ENCODE data around the gene RTP3.
A peak's percentile ranks its signal among the peaks of the same experiment; 100 is the strongest.

Gene RTP3

DNA sequence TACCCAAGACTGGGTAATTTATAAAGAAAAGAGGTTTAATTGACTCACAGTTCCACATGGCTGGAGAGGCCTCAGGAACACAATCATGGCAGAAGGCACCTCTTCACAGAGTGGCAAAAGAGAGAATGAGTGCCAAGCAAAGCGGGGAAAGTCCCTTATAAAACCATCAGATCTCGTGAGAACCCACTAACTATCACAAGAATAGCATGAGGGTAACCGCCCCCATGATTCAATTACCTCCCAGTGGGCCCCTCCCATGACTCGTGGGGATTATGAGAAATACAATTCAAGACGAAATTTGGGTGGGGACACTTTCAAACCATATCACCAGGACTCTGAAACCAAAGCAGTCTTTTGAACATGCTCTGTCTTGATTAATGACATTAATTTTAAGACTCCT, 7.0 kb downstream of the RTP3 start:
- Histone ChIP-seq H3K9ac (no peak overlapping the region), H4K20me1 (ENCODE audit: insufficient read depth) (no peaks in the 10 kb centered on the region), H3K27me3 (ENCODE audit: insufficient read depth, low read depth) (no peaks in the 10 kb centered on the region), H3K27ac (no peak overlapping the region), H2AFZ (ENCODE audit: low read depth) (no peak overlapping the region), H3K79me2 (ENCODE audit: insufficient read depth, low read depth) (no peaks in the 10 kb centered on the region), H3K36me3 (ENCODE audit: insufficient read depth) (no peaks in the 10 kb centered on the region), H3K4me2 (peak overlapping the region; percentile 29; the same call in 1 of the 2 replicates), H3K4me3 (IDR thresholded peaks at IDR 0.05; ENCODE audit: insufficient read depth, low read depth, low read length) (no peak overlapping the region), H3K4me1 (ENCODE audit: low read depth, poor library complexity, severe bottlenecking) (peaks cover 25% of the 10 kb centered on the region)
- TF ChIP-seq, protein P1, sequence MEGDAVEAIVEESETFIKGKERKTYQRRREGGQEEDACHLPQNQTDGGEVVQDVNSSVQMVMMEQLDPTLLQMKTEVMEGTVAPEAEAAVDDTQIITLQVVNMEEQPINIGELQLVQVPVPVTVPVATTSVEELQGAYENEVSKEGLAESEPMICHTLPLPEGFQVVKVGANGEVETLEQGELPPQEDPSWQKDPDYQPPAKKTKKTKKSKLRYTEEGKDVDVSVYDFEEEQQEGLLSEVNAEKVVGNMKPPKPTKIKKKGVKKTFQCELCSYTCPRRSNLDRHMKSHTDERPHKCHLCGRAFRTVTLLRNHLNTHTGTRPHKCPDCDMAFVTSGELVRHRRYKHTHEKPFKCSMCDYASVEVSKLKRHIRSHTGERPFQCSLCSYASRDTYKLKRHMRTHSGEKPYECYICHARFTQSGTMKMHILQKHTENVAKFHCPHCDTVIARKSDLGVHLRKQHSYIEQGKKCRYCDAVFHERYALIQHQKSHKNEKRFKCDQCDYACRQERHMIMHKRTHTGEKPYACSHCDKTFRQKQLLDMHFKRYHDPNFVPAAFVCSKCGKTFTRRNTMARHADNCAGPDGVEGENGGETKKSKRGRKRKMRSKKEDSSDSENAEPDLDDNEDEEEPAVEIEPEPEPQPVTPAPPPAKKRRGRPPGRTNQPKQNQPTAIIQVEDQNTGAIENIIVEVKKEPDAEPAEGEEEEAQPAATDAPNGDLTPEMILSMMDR (conservative IDR thresholded peaks at IDR 0.05; ENCODE audit: low read depth, low read length) = no peak

DNA sequence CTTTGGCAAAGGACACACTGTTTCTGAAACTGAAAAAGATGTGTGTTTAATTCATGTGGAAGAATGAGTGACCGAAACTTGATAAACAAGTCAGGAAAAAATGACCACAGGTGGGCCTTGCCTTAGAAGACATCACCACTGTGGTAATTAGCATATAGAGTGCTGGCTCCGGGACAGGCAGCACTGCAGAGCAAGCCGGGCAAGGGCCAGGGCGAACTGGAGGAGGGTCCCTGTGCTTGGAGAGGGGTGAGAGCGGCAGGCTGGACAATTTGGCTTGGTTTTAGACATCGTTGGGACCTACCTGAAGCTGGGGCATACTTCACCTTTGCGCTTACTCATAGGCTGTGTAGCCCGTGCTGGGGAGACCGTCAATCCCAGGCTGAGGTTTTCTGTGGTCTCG, 8.2 kb downstream of the RTP3 start:
- H3K27ac ChIP-seq = peak overlapping the region; percentile 38; the same call in 1 of the 2 replicates
- H3K4me3 ChIP-seq (IDR thresholded peaks at IDR 0.05; ENCODE audit: insufficient read depth, low read depth, low read length) = no peak overlapping the region
- H3K36me3 ChIP-seq (ENCODE audit: insufficient read depth) = no peaks in the 10 kb centered on the region
- H4K20me1 ChIP-seq (ENCODE audit: insufficient read depth) = no peaks in the 10 kb centered on the region
- no peak overlapping the region for H3K9ac ChIP-seq
- no peaks in the 10 kb centered on the region for H3K27me3 ChIP-seq (ENCODE audit: insufficient read depth, low read depth)
- TF ChIP-seq, protein P1 (conservative IDR thresholded peaks at IDR 0.05; ENCODE audit: low read depth, low read length) = no peak
- no peaks in the 10 kb centered on the region for H3K79me2 ChIP-seq (ENCODE audit: insufficient read depth, low read depth)
- H3K4me1 ChIP-seq (ENCODE audit: low read depth, poor library complexity, severe bottlenecking) = peaks cover 25% of the 10 kb centered on the region
- H2AFZ ChIP-seq (ENCODE audit: low read depth) = peak overlapping the region; percentile 49
- peak overlapping the region; percentile 66 for H3K4me2 ChIP-seq

DNA sequence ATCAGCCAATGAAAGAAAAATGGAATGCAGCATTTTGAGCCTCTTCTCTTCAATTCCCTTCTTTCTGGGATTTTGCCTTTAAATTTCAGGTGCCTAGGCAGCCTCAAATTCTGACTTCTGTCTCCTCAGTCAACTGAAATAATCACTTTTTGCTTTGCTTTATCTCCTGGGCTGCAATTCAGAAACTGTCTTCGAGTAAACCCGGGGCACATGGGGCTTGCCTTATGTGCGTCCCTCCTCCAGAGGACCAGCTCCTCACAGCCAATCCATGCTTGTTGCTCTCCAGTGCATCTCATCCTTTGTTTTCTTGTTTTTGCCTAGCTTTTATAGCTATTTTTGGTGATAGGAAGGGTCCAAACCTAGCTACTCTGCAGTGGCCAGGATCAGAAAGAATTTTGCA, 8.8 kb downstream of the RTP3 start:
- H4K20me1 ChIP-seq (ENCODE audit: insufficient read depth) = no peaks in the 10 kb centered on the region
- TF ChIP-seq, protein P1 (conservative IDR thresholded peaks at IDR 0.05; ENCODE audit: low read depth, low read length) = no peak
- H3K4me1 ChIP-seq (ENCODE audit: low read depth, poor library complexity, severe bottlenecking) = peaks cover 25% of the 10 kb centered on the region

DNA sequence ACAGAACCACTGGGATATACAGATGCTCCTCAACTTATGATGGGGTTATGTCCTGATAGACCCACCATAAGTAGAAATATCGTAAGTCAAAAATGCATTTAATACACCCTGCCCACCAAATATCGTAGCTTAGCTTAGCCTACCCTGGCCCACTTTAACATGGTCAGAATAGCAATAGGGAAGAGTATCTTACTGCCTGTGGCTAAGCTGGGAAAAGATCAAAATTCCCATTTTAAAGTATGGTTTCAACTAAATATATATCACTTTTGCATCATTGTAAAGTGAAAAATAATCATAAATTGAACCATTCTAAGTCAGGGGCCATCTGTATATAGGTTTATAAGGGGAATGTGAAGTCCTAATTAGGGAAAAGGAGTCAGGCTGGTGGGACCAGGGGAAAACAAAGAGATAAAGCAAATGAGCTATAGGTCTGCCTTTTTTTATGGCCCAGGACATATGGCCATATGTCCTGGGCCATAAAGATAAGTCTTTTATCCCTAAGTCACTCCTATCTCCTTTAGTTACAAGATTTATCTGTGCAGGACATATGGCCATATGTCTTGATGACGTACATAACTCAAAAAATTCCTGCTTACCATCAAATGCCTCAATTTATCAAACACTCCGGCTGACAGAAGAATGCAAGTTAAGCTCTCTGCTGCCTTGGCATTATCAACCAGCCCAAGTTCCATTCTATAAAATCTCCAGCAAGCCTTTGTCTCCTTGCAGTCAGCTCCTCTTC, 11.2 kb downstream of the RTP3 start:
- no peak overlapping the region for H2AFZ ChIP-seq (ENCODE audit: low read depth)

More for the DNA sequence above, 8.8 kb downstream of the RTP3 start:
- Histone ChIP-seq H3K27me3 (ENCODE audit: insufficient read depth, low read depth) (no peaks in the 10 kb centered on the region), H3K4me3 (IDR thresholded peaks at IDR 0.05; ENCODE audit: insufficient read depth, low read depth, low read length) (no peak overlapping the region), H3K36me3 (ENCODE audit: insufficient read depth) (no peaks in the 10 kb centered on the region), H2AFZ (ENCODE audit: low read depth) (peak overlapping the region; percentile 49; the same call in 1 of the 2 replicates), H3K79me2 (ENCODE audit: insufficient read depth, low read depth) (no peaks in the 10 kb centered on the region), H3K27ac (peak overlapping the region; percentile 38; the same call in 1 of the 2 replicates), H3K9ac (no peak overlapping the region), H3K4me2 (peak overlapping the region; percentile 66)

More for the DNA sequence above, 11.2 kb downstream of the RTP3 start:
- H3K36me3 ChIP-seq (ENCODE audit: insufficient read depth) = no peaks in the 10 kb centered on the region
- no peaks in the 10 kb centered on the region for H4K20me1 ChIP-seq (ENCODE audit: insufficient read depth)
- no peak overlapping the region for H3K27ac ChIP-seq
- peaks cover 25% of the 10 kb centered on the region for H3K4me1 ChIP-seq (ENCODE audit: low read depth, poor library complexity, severe bottlenecking)
- no peaks in the 10 kb centered on the region for H3K79me2 ChIP-seq (ENCODE audit: insufficient read depth, low read depth)
- H3K4me2 ChIP-seq = no peak overlapping the region
- H3K4me3 ChIP-seq (IDR thresholded peaks at IDR 0.05; ENCODE audit: insufficient read depth, low read depth, low read length) = no peak overlapping the region
- TF ChIP-seq, protein P1 (conservative IDR thresholded peaks at IDR 0.05; ENCODE audit: low read depth, low read length) = no peak
- H3K27me3 ChIP-seq (ENCODE audit: insufficient read depth, low read depth) = no peaks in the 10 kb centered on the region
- no peak overlapping the region for H3K9ac ChIP-seq

Data from KMS-11 (cell line).